OCI-LY7 (cell line): ENCODE data around the gene CCDC142. TPM values are rescaled to one million over a fixed set of nuclear protein-coding genes. Genes with fewer than 3 reads are reported as not detected.

Experiments used
- BruUV-seq: library from RNA; stranded (reverse); fragments of 400-500 nt; replicated peaks from 2 replicates; lab custom pipeline; 2021; lab: Mats Ljungman, UMichigan
- CTCF ChIA-PET: fragments of 300-600 bp; sonication (Branson Sonifier 250); formaldehyde crosslinking; loops from one replicate; lab custom pipeline; 2022; ENCODE audit warnings: antibody characterized with exemption; ENCODE audit not compliant: unreplicated experiment; lab: Charles Lee
- POLR2A ChIA-PET: fragments of 300-600 bp; sonication (Branson Sonifier 250); formaldehyde crosslinking; loops from one replicate; lab custom pipeline; 2022; ENCODE audit warnings: antibody characterized with exemption; lab: Charles Lee
- DNase-seq: peaks from one replicate; pipeline ENCODE4 v3.0.0-alpha.2; 2015; ENCODE audit warnings: low spot score
- H2AFZ ChIP-seq: fragments of 200-600 bp; sonication (generic), shearing (Covaris generic); 2 replicates; pipeline ENCODE4 v1.6.1; 2014; ENCODE audit warnings: mild to moderate bottlenecking, antibody characterized with exemption, low read length, moderate library complexity
- H3K27ac ChIP-seq: fragments of 200-600 bp; sonication (generic); 2 replicates; pipeline ENCODE4 v1.5.1; 2014; ENCODE audit warnings: mixed run types, low read depth, mild to moderate bottlenecking, moderate library complexity, low read length, inconsistent platforms; ENCODE audit not compliant: poor library complexity, severe bottlenecking
- H3K36me3 ChIP-seq: fragments of 200-600 bp; sonication (generic); 2 replicates; pipeline ENCODE4 v1.6.1; 2014; ENCODE audit warnings: mild to moderate bottlenecking, antibody characterized with exemption, low read length, moderate library complexity, mixed read lengths; ENCODE audit not compliant: insufficient read depth
- H3K4me1 ChIP-seq: fragments of 200-600 bp; sonication (generic); 2 replicates; pipeline ENCODE4 v1.5.1; 2014; ENCODE audit warnings: mild to moderate bottlenecking, low read length; ENCODE audit not compliant: insufficient read depth, poor library complexity, severe bottlenecking
- H3K4me2 ChIP-seq: fragments of 200-600 bp; sonication (generic); 2 replicates; pipeline ENCODE4 v1.6.1; 2014; ENCODE audit warnings: mild to moderate bottlenecking, low read length
- H3K4me3 ChIP-seq: fragments of 200-600 bp; sonication (generic); 2 replicates; pipeline ENCODE4 v1.5.1; 2014; ENCODE audit warnings: mild to moderate bottlenecking, low read depth, low read length; ENCODE audit not compliant: poor library complexity, severe bottlenecking
- H3K79me2 ChIP-seq: fragments of 200-600 bp; sonication (generic); 2 replicates; pipeline ENCODE4 v1.6.1; 2016; ENCODE audit warnings: low read depth, mild to moderate bottlenecking, low read length, moderate library complexity, mixed read lengths; ENCODE audit not compliant: insufficient read depth
- H3K9me2 ChIP-seq: fragments of 200-600 bp; sonication (generic); 2 replicates; pipeline ENCODE4 v1.6.1; 2016; ENCODE audit warnings: mild to moderate bottlenecking, low read length, mixed read lengths; ENCODE audit not compliant: insufficient read depth
- H3K9me3 ChIP-seq: fragments of 200-600 bp; sonication (generic); 2 replicates; pipeline ENCODE4 v1.6.1; 2014; ENCODE audit warnings: mild to moderate bottlenecking, mixed run types, low read length, mixed read lengths
- H4K20me1 ChIP-seq: fragments of 200-600 bp; sonication (generic); 2 replicates; pipeline ENCODE4 v1.6.1; 2014; ENCODE audit warnings: mild to moderate bottlenecking, antibody characterized with exemption, low read length, moderate library complexity, mixed read lengths; ENCODE audit not compliant: insufficient read depth
- CTCF ChIP-seq: fragments of 200-600 bp; sonication (generic); conservative IDR thresholded peaks from 2 replicates; pipeline ENCODE4 v1.5.1; 2014; ENCODE audit warnings: mild to moderate bottlenecking, antibody characterized with exemption, low read length, moderate library complexity, mixed read lengths
- EZH2phosphoT487 ChIP-seq: fragments of 200-600 bp; sonication (generic); IDR thresholded peaks from 2 replicates; pipeline ENCODE4 v1.6.1; 2018; ENCODE audit warnings: low read depth, borderline replicate concordance, mild to moderate bottlenecking, mixed run types, antibody characterized with exemption, low read length, moderate library complexity, mixed read lengths
- intact Hi-C: fragments of 100-400 bp; cut with micrococcal nuclease; formaldehyde crosslinking; loops from one replicate; pipeline ENCODE4 v1.10.0; 2022; ENCODE audit not compliant: unreplicated experiment
- total RNA-seq, 2 experiments: library from RNA; depleted of rRNA in 1 of 2; stranded (reverse); fragments of >200 nt in 1 of 2; shearing (Covaris generic) in 1 of 2; gene quantifications; 2 replicates each; pipeline ENCODE4 v1.2.3, GENCODE V29; 2014 to 2022

The CCDC142 gene
- total RNA-seq, 2 experiments from 2014 or later: 42.5 to 53.0 TPM

GRCh38 chr2:74441690-74442482 is 40.9 kb downstream of the CCDC142 start, which contains the start of gene RTKN:
RTKN (minus strand) TSS chr2:74441937; CDS start chr2:74441816, 121 bp downstream.
- Histone ChIP-seq H3K79me2 (no peaks in the 10 kb centered on the region), H4K20me1 (no peaks in the 10 kb centered on the region), H2AFZ (no peak within 1 kb of the TSS; the same call in 1 of the 2 replicates), H3K36me3 (no peaks in the 10 kb centered on the region), H3K4me1 (peaks cover 30% of the 10 kb centered on the region), H3K4me3 (no peak within 1 kb of the TSS), H3K9me3 (no peaks in the 10 kb centered on the region), H3K27ac (no peak within 1 kb of the TSS), H3K4me2 (peak within 1 kb of the TSS; percentile 50; the same call in 1 of the 2 replicates), H3K9me2 (no peaks in the 10 kb centered on the region)
- CTCF ChIA-PET: interaction anchor here (0.5 kb wide), 1 partner anchor 234 kb away, joined by 3 read pairs; no protein-coding TSS in a partner anchor
- POLR2A ChIA-PET: interaction anchor here (1.4 to 2.3 kb wide), 3 partner anchors 13 to 21 kb away, joined by 3 to 13 read pairs (median 5); partner anchors contain the start of genes C2orf81, INO80B and WDR54
- no peak for TF ChIP-seq EZH2phosphoT487
- TF ChIP-seq CTCF: no peak
- BruUV-seq: no TSS peak
- intact Hi-C loops: no loop called here
- no peak for DNase-seq

- no peak overlapping the region for H3K4me3 ChIP-seq
- H3K36me3 ChIP-seq: no peaks in the 10 kb centered on the region
- H3K4me2 ChIP-seq: no peak overlapping the region
- no peaks in the 10 kb centered on the region for H3K79me2 ChIP-seq
- no peaks in the 10 kb centered on the region for H3K9me3 ChIP-seq
- BruUV-seq: no TSS peak
- intact Hi-C loops: no loop called here
- no peak overlapping the region for H3K27ac ChIP-seq
- ChIA-PET POLR2A (interaction anchor here (2.0 to 2.3 kb wide), 2 partner anchors 11 to 15 kb away, joined by 13 to 17 read pairs; partner anchors contain the start of gene INO80B), CTCF (no interaction called here)
- no peak for DNase-seq
- H2AFZ ChIP-seq: no peak overlapping the region
- TF ChIP-seq CTCF (no peak), EZH2phosphoT487 (no peak)
- peaks cover 34% of the 10 kb centered on the region for H3K4me1 ChIP-seq
- no peaks in the 10 kb centered on the region for H4K20me1 ChIP-seq
- H3K9me2 ChIP-seq: no peaks in the 10 kb centered on the region
Measured at GRCh38 chr2:74441170-74441689, 41.6 kb downstream of the CCDC142 start.
